K562 (cell line): ENCODE measurements around the gene MLST8. TPM values are rescaled to one million over a fixed set of nuclear protein-coding genes. Genes with fewer than 3 reads are reported as not detected.
A peak's percentile ranks its signal among the peaks of the same experiment; 100 is the strongest.

Experiments used
- ATAC-seq: fragments of 200-7000 bp; cut with Tn5 transposase; 3 replicates; pipeline ENCODE4 v1.9.1; 2020; ENCODE audit warnings: moderate library complexity
- BruUV-seq: library from RNA; stranded (reverse); fragments of 400-500 nt; replicated peaks from 2 replicates; lab custom pipeline; 2021; lab: Mats Ljungman, UMichigan
- CTCF ChIA-PET: fragments of 300-600 bp; formaldehyde crosslinking; extraction: SDS; loops from one replicate; lab custom pipeline; 2021; ENCODE audit warnings: low intra/inter-chr PET ratio; lab: Yijun Ruan, JAX
- POLR2A ChIA-PET: fragments of 300-600, 350-650 bp; sonication (Branson Sonifier 250); formaldehyde crosslinking; extraction: SDS; loops from one replicate; lab custom pipeline; 2021; ENCODE audit warnings: antibody characterized with exemption, inconsistent platforms; lab: Yijun Ruan, JAX
- DNase-seq, 4 experiments: peaks; one replicate each; pipeline versions ENCODE4 v3.0.0 to v3.0.0-alpha.2; 2011 to 2018; ENCODE audit warnings: low spot score in 3 of 4, mixed read lengths in 3 of 4; ENCODE audit errors: extremely low read depth in 1 of 4
- FAIRE-seq: peaks from 2 replicates; lab custom pipeline; 2011; peaks lifted over from hg19 to GRCh38; lab: Jason Lieb, UNC
- H2AFZ ChIP-seq: 2 replicates; pipeline ENCODE4 v1.6.0; 2011; ENCODE audit warnings: low read depth, low read length, control low read depth, inconsistent platforms
- H3K27ac ChIP-seq: fragments of 200-600 bp; 3 replicates; pipeline ENCODE4 v1.8.0; 2011; ENCODE audit warnings: low read depth, mild to moderate bottlenecking, control low read depth, inconsistent platforms, low read length, moderate library complexity, mixed read lengths; ENCODE audit errors: extremely low read depth
- H3K27me3 ChIP-seq, 2 experiments: fragments of 300-600 bp in 1 of 2; 2 replicates in 1 of 2; 3 replicates in 1 of 2; pipeline versions ENCODE4 v1.6.0 to v1.8.0; 2011; ENCODE audit warnings: inconsistent platforms in 2 of 2, low read length in 2 of 2, mild to moderate bottlenecking in 1 of 2, mixed read lengths in 1 of 2, moderate library complexity in 1 of 2; ENCODE audit not compliant: control insufficient read depth in 2 of 2, insufficient read depth in 2 of 2
- H3K36me3 ChIP-seq: fragments of 300-600 bp; 3 replicates; pipeline ENCODE4 v1.8.0; 2011; ENCODE audit warnings: mild to moderate bottlenecking, low read length, inconsistent platforms; ENCODE audit not compliant: control insufficient read depth, insufficient read depth
- H3K4me1 ChIP-seq, 2 experiments: fragments of 200-600 bp in 1 of 2; replicated peaks in 1 of 2; 2 replicates in 1 of 2; 3 replicates in 1 of 2; pipeline versions ENCODE4 v1.5.1 to v1.8.0; 2011; ENCODE audit warnings: inconsistent platforms in 2 of 2, low read length in 2 of 2, mild to moderate bottlenecking in 1 of 2, mixed read lengths in 1 of 2, moderate library complexity in 1 of 2; ENCODE audit not compliant: control insufficient read depth in 2 of 2, insufficient read depth in 2 of 2
- H3K4me2 ChIP-seq: 2 replicates; pipeline ENCODE4 v1.6.1; 2011; ENCODE audit warnings: low read length, control low read depth, inconsistent platforms, mixed read lengths; ENCODE audit not compliant: insufficient read depth
- H3K4me3 ChIP-seq: fragments of 200-600 bp; sonication (generic), shearing (Covaris generic); 2 replicates; pipeline ENCODE4 v1.5.1; 2016; ENCODE audit warnings: control low read depth, inconsistent platforms
- H3K79me2 ChIP-seq: fragments of 200-600 bp; 3 replicates; pipeline ENCODE4 v1.8.0; 2011; ENCODE audit warnings: low read length, inconsistent platforms; ENCODE audit not compliant: control insufficient read depth, insufficient read depth
- H3K9ac ChIP-seq, 2 experiments: 2 replicates each; pipeline versions ENCODE4 v1.6.0 to v1.6.1; 2011; ENCODE audit warnings: low read depth in 2 of 2, low read length in 2 of 2, control low read depth in 1 of 2, inconsistent platforms in 1 of 2, mild to moderate bottlenecking in 1 of 2, mixed read lengths in 1 of 2; ENCODE audit not compliant: insufficient read depth in 1 of 2
- H3K9me1 ChIP-seq: one replicate; pipeline ENCODE4 v1.6.0; 2011; ENCODE audit warnings: inconsistent platforms, mild to moderate bottlenecking, low read length, moderate library complexity; ENCODE audit not compliant: control insufficient read depth, insufficient read depth
- H3K9me3 ChIP-seq: replicated peaks from 2 replicates; pipeline ENCODE4 v1.5.1; 2011; ENCODE audit warnings: low read depth, low read length, inconsistent platforms; ENCODE audit not compliant: control insufficient read depth, insufficient read depth
- H4K20me1 ChIP-seq: replicated peaks from 2 replicates; pipeline ENCODE4 v1.6.1; 2011; ENCODE audit warnings: low read length, inconsistent platforms, mixed read lengths; ENCODE audit not compliant: control insufficient read depth, insufficient read depth
- BHLHE40 ChIP-seq: IDR thresholded peaks from 2 replicates; pipeline ENCODE4 v1.6.1; 2011; ENCODE audit warnings: low read length, improper control_type of control experiment
- ETS1 ChIP-seq: conservative IDR thresholded peaks from 2 replicates; pipeline ENCODE4 v1.6.1; 2011; ENCODE audit warnings: low read depth, mild to moderate bottlenecking, low read length; ENCODE audit not compliant: control insufficient read depth
- PCBP1 ChIP-seq: fragments of 200-400 bp; formaldehyde crosslinking; IDR thresholded peaks from 2 replicates; pipeline ENCODE4 v1.6.1; 2018; ENCODE audit warnings: mild to moderate bottlenecking, low read depth, low read length; ENCODE audit not compliant: poor library complexity, severe bottlenecking
- POLR2G ChIP-seq: fragments of 200-400 bp; formaldehyde crosslinking; IDR thresholded peaks from 2 replicates; pipeline ENCODE4 v1.6.1; 2017; ENCODE audit warnings: low read depth, mild to moderate bottlenecking, antibody characterized with exemption, low read length, moderate library complexity
- RBBP5 ChIP-seq: fragments of 200-600 bp; sonication (generic); IDR thresholded peaks from 2 replicates; pipeline ENCODE4 v1.6.1; 2012; ENCODE audit warnings: borderline replicate concordance, mild to moderate bottlenecking, low read length, control low read depth, inconsistent platforms; ENCODE audit not compliant: insufficient read depth, poor library complexity, severe bottlenecking
- RBM15 ChIP-seq: fragments of 200-400 bp; formaldehyde crosslinking; IDR thresholded peaks from 2 replicates; pipeline ENCODE4 v1.6.1; 2018; ENCODE audit warnings: mild to moderate bottlenecking, low read length, moderate library complexity; ENCODE audit not compliant: insufficient read depth
- REST ChIP-seq, 2 experiments: fragments of 450-650 bp; formaldehyde crosslinking in 1 of 2; IDR thresholded peaks; 2 replicates each; pipeline versions ENCODE4 v1.4.0 to v1.6.1; 2014 to 2020; ENCODE audit warnings: mild to moderate bottlenecking in 2 of 2, borderline replicate concordance in 1 of 2, low read depth in 1 of 2
- ZNF212 ChIP-seq: fragments of 450-650 bp; formaldehyde crosslinking; IDR thresholded peaks from 2 replicates; pipeline ENCODE4 v1.4.0; 2020; ENCODE audit warnings: mild to moderate bottlenecking
- WGBS: fragments of 100-300 bp; shearing (Covaris generic); methylation state at CpG from one replicate; pipeline ENCODE4 v1.1.6; 2016; ENCODE audit warnings: low coverage, mixed read lengths; ENCODE audit not compliant: insufficient coverage; ENCODE audit errors: missing lambda C conversion rate; 5-methylcytosine and 5-hydroxymethylcytosine counted together
- in situ Hi-C: fragments of 300-500 bp; cut with MboI; formaldehyde crosslinking; loops from 4 replicates; pipeline ENCODE4 v1.15.0; 2018; ENCODE audit warnings: inconsistent platforms, mixed read lengths
- intact Hi-C: fragments of 100-400 bp; cut with micrococcal nuclease; formaldehyde crosslinking; loops from 2 replicates; pipeline ENCODE4 v1.14.2; 2022
- polyA plus RNA-seq, 8 experiments: library from polyadenylated mRNA; depleted of rRNA in 4 of 8; stranded (reverse) in 5 of 8; unstranded in 3 of 8; fragments of >200 nt; fragmentation: Nextera tagmentation in 2 of 8; fragmentation: Illumina TruSeq in 1 of 8; extraction: Ambion mirVana in 2 of 8; extraction: Trizol in 1 of 8; gene quantifications; 2 replicates each; pipeline versions ENCODE4 v1.2.1 to v1.2.3, GENCODE V29; 2011 to 2014; ENCODE audit warnings: inconsistent platforms in 1 of 8, missing spikeins in 1 of 8
- total RNA-seq, 7 experiments: library from RNA; depleted of rRNA in 6 of 7; stranded (reverse); fragments of >200 nt in 6 of 7; fragmentation: Illumina TruSeq in 2 of 7; extraction: Trizol in 2 of 7; gene quantifications; 2 replicates each; pipeline versions ENCODE4 v1.2.1 to v1.2.3, GENCODE V29; 2011 to 2021; ENCODE audit warnings: low replicate concordance in 1 of 7

MLST8 gene
- total and polyA plus RNA-seq, 9 of the 15 experiments (the other 6 are each of a cell fraction or from before 2014, with no cell fraction given) = 1.5 to 116 (median 43.3) TPM

GRCh38 chr16:2196162-2196980 is 8.9 kb upstream of the MLST8 start, which contains the start of gene CASKIN1 (continued):
- TF ChIP-seq POLR2G = peak; percentile 61
- no peak for TF ChIP-seq BHLHE40
- no peak for TF ChIP-seq RBBP5
- no peak for TF ChIP-seq RBM15

- in situ Hi-C loops (no loop called here), intact Hi-C loops (loop anchor here (5.0 kb wide), 2 partner anchors 55 to 300 kb away; partner anchors contain the start of gene ECI1)
- ATAC-seq (no peak), FAIRE-seq (no peak), DNase-seq (no peak)
- H3K4me1 ChIP-seq = peaks cover 3 to 51% of the 10 kb centered on the region in 2 experiments; a peak in 4 of 5 replicates
- H3K9me3 ChIP-seq = no peaks in the 10 kb centered on the region
- H2AFZ ChIP-seq = peak overlapping the region; percentile 67; the same call in 1 of the 2 replicates
- BruUV-seq = no TSS peak
- ChIA-PET POLR2A (interaction anchor here (1.0 kb wide), 1 partner anchor 14 kb away, joined by 3 read pairs; the partner anchor contains the start of gene BRICD5), CTCF (no interaction called here)
- H3K27me3 ChIP-seq = peaks cover 0 to 5% of the 10 kb centered on the region in 2 experiments; a peak in 2 of 5 replicates
- peak overlapping the region; percentile 23; the same call in 1 of the 2 replicates for H3K4me2 ChIP-seq
- no peak overlapping the region for H3K4me3 ChIP-seq
- no peak overlapping the region for H3K27ac ChIP-seq
- H3K9me1 ChIP-seq = no peaks in the 10 kb centered on the region
- peak overlapping the region in 1 of 2 experiments; percentile 85; a peak in 2 of 4 replicates for H3K9ac ChIP-seq
- WGBS = 71% methylated on average over 12 of the region's 32 CpGs
- no peaks in the 10 kb centered on the region for H3K36me3 ChIP-seq
- H3K79me2 ChIP-seq = no peaks in the 10 kb centered on the region
- 0 out of 2 replicates have a peak, but pooled peaks cover 6% of the 10 kb centered on the region for H4K20me1 ChIP-seq
- TF ChIP-seq ZNF212 = no peak
- TF ChIP-seq PCBP1 = peak; percentile 46
- TF ChIP-seq ETS1 = 0 out of 2 replicates have a peak, but pooled peaks have one; percentile 26
- no peak for TF ChIP-seq REST (IDR thresholded peaks at IDR 0.05; ENCODE audit: borderline replicate concordance)
- no peak for TF ChIP-seq REST (CRISPR knock-in tag; IDR thresholded peaks at IDR 0.05; ENCODE audit: low read depth)
Measured at GRCh38 chr16:2196981-2197511, 8.2 kb upstream of the MLST8 start.
